Measurements from ENCODE around the gene BPIFB4. TPM values are rescaled to one million over a fixed set of nuclear protein-coding genes. Genes with fewer than 3 reads are reported as not detected.
"Not testable (repeated sequence)": the region's sequence is repeated elsewhere in the genome, so short reads cannot be mapped to it uniquely, and the experiment has no call there.

The BPIFB4 gene
- total and polyA plus RNA-seq, 5 donors: 0.62 to 0.69 TPM; not detected in 3

GRCh38 chr20:33091147-33091546 lies 11.7 kb downstream of the BPIFB4 start:
- ATAC-seq: no peak
- no peaks in the 10 kb centered on the region for H3K4me1 ChIP-seq (ENCODE audit: control insufficient read depth, insufficient read depth, low read length)
- H3K27me3 ChIP-seq (ENCODE audit: control insufficient read depth, insufficient read depth): no peaks in the 10 kb centered on the region
- 73% methylated on average over 3 of the region's 3 CpGs for WGBS
- no peaks in the 10 kb centered on the region for H3K9me3 ChIP-seq (ENCODE audit: control insufficient read depth, low read length)
- no peak overlapping the region for H3K4me3 ChIP-seq (ENCODE audit: low read length)
- H3K27ac ChIP-seq (ENCODE audit: low read length): no peak overlapping the region
- no peak for DNase-seq
- intact Hi-C loops (cut with DNase I): loop anchor here in 2 of 4 donors (5.0 to 10.0 kb wide), 3 partner anchors 184 to 296 kb away; no protein-coding TSS in a partner anchor

GRCh38 chr20:33091693-33092092 lies 12.2 kb downstream of the BPIFB4 start:
- ATAC-seq: no peak
- Histone ChIP-seq H3K4me3 (ENCODE audit: low read length) (no peak overlapping the region), H3K4me1 (ENCODE audit: control insufficient read depth, insufficient read depth, low read length) (no peaks in the 10 kb centered on the region), H3K9me3 (ENCODE audit: control insufficient read depth, low read length) (no peaks in the 10 kb centered on the region), H3K27ac (ENCODE audit: low read length) (no peak overlapping the region), H3K27me3 (ENCODE audit: control insufficient read depth, insufficient read depth) (no peaks in the 10 kb centered on the region)
- intact Hi-C loops (cut with DNase I): loop anchor here in 2 of 4 donors (5.0 to 10.0 kb wide), 3 partner anchors 184 to 297 kb away; no protein-coding TSS in a partner anchor
- WGBS: 87% methylated on average over 3 of the region's 3 CpGs
- DNase-seq: no peak

- Histone ChIP-seq H3K27ac (ENCODE audit: low read length) (no peak overlapping the region), H3K9me3 (ENCODE audit: control insufficient read depth, low read length) (no peaks in the 10 kb centered on the region), H3K27me3 (ENCODE audit: control insufficient read depth, insufficient read depth) (no peaks in the 10 kb centered on the region), H3K4me1 (ENCODE audit: control insufficient read depth, insufficient read depth, low read length) (no peaks in the 10 kb centered on the region), H3K4me3 (ENCODE audit: low read length) (no peak overlapping the region)
- ATAC-seq (no peak), DNase-seq (no peak)
- WGBS: 81% methylated on average over 3 of the region's 3 CpGs
- intact Hi-C loops (cut with DNase I): loop anchor here in 2 of 4 donors (5.0 to 10.0 kb wide), 3 partner anchors 185 to 298 kb away; no protein-coding TSS in a partner anchor
Measured at GRCh38 chr20:33092361-33092760, 12.9 kb downstream of the BPIFB4 start.

- DNase-seq: no peak
- no peak overlapping the region for H3K4me3 ChIP-seq (ENCODE audit: low read length)
- no peaks in the 10 kb centered on the region for H3K27me3 ChIP-seq (ENCODE audit: control insufficient read depth, insufficient read depth)
- H3K4me1 ChIP-seq (ENCODE audit: control insufficient read depth, insufficient read depth, low read length): no peaks in the 10 kb centered on the region
- intact Hi-C loops (cut with DNase I): loop anchor here in 2 of 4 donors (5.0 to 10.0 kb wide), 3 partner anchors 186 to 298 kb away; no protein-coding TSS in a partner anchor
- H3K27ac ChIP-seq (ENCODE audit: low read length): no peak overlapping the region
- ATAC-seq: no peak
- WGBS: 84% methylated on average over 1 of the region's 1 CpG
- no peaks in the 10 kb centered on the region for H3K9me3 ChIP-seq (ENCODE audit: control insufficient read depth, low read length)
Measured at GRCh38 chr20:33093074-33093473, 13.6 kb downstream of the BPIFB4 start.

- intact Hi-C loops (cut with DNase I): loop anchor here in 2 of 4 donors (5.0 to 10.0 kb wide), 3 partner anchors 186 to 299 kb away; no protein-coding TSS in a partner anchor
- Histone ChIP-seq H3K27ac (ENCODE audit: low read length) (no peak overlapping the region), H3K4me3 (ENCODE audit: low read length) (no peak overlapping the region), H3K27me3 (ENCODE audit: control insufficient read depth, insufficient read depth) (no peaks in the 10 kb centered on the region), H3K4me1 (ENCODE audit: control insufficient read depth, insufficient read depth, low read length) (no peaks in the 10 kb centered on the region), H3K9me3 (ENCODE audit: control insufficient read depth, low read length) (no peaks in the 10 kb centered on the region)
- WGBS: 52% methylated on average over 1 of the region's 1 CpG
- DNase-seq: no peak
- no peak for ATAC-seq
Measured at GRCh38 chr20:33093582-33093981, 14.1 kb downstream of the BPIFB4 start.

GRCh38 chr20:33095249-33095648 lies 15.8 kb downstream of the BPIFB4 start:
- intact Hi-C loops (cut with DNase I): loop anchor here in 3 of 4 donors (2.0 to 10.0 kb wide), 4 partner anchors 192 to 300 kb away; no protein-coding TSS in a partner anchor
- no peak overlapping the region for H3K4me3 ChIP-seq (ENCODE audit: low read length)
- no peaks in the 10 kb centered on the region for H3K27me3 ChIP-seq (ENCODE audit: control insufficient read depth, insufficient read depth)
- WGBS: 95% methylated on average over 5 of the region's 5 CpGs
- DNase-seq (no peak), ATAC-seq (no peak)
- no peaks in the 10 kb centered on the region for H3K4me1 ChIP-seq (ENCODE audit: control insufficient read depth, insufficient read depth, low read length)
- no peaks in the 10 kb centered on the region for H3K9me3 ChIP-seq (ENCODE audit: control insufficient read depth, low read length)
- H3K27ac ChIP-seq (ENCODE audit: low read length): no peak overlapping the region

GRCh38 chr20:33095902-33096584 lies 16.6 kb downstream of the BPIFB4 start:
- 42% methylated on average over 6 of the region's 6 CpGs for WGBS
- H3K4me3 ChIP-seq (ENCODE audit: low read length); H3K27ac ChIP-seq (ENCODE audit: low read length); H3K4me1 ChIP-seq (ENCODE audit: control insufficient read depth, insufficient read depth, low read length); H3K9me3 ChIP-seq (ENCODE audit: control insufficient read depth, low read length); H3K27me3 ChIP-seq (ENCODE audit: control insufficient read depth, insufficient read depth): not testable (repeated sequence)
- intact Hi-C loops (cut with DNase I): loop anchor here in 3 of 4 donors (2.0 to 10.0 kb wide), 4 partner anchors 193 to 301 kb away; no protein-coding TSS in a partner anchor
- DNase-seq (peak in 2 of 3 donors; percentile 33 to 76), ATAC-seq (peak; percentile 47 to 48)

- no peaks in the 10 kb centered on the region for H3K27me3 ChIP-seq (ENCODE audit: control insufficient read depth, insufficient read depth)
- no peaks in the 10 kb centered on the region for H3K9me3 ChIP-seq (ENCODE audit: control insufficient read depth, low read length)
- H3K4me1 ChIP-seq (ENCODE audit: control insufficient read depth, insufficient read depth, low read length): no peaks in the 10 kb centered on the region
- H3K27ac ChIP-seq (ENCODE audit: low read length): no peak overlapping the region
- 47% methylated on average over 4 of the region's 4 CpGs for WGBS
- DNase-seq: peak; percentile 58 to 92 (median 79)
- no peak overlapping the region for H3K4me3 ChIP-seq (ENCODE audit: low read length)
- intact Hi-C loops (cut with DNase I): loop anchor here in 3 of 4 donors (5.0 to 10.0 kb wide), 3 partner anchors 195 to 302 kb away; no protein-coding TSS in a partner anchor
- ATAC-seq: peak in 1 of 2 donors; percentile 73
Measured at GRCh38 chr20:33097001-33097400, 17.6 kb downstream of the BPIFB4 start.

- no peaks in the 10 kb centered on the region for H3K27me3 ChIP-seq (ENCODE audit: control insufficient read depth, insufficient read depth)
- H3K9me3 ChIP-seq (ENCODE audit: control insufficient read depth, low read length): no peaks in the 10 kb centered on the region
- H3K27ac ChIP-seq (ENCODE audit: low read length): no peak overlapping the region
- DNase-seq (peak; percentile 56 to 90 (median 69)), ATAC-seq (peak; percentile 48 to 77)
- WGBS: 53% methylated on average over 10 of the region's 10 CpGs
- intact Hi-C loops (cut with DNase I): loop anchor here in 3 of 4 donors (5.0 to 10.0 kb wide), 3 partner anchors 195 to 305 kb away; no protein-coding TSS in a partner anchor
- no peaks in the 10 kb centered on the region for H3K4me1 ChIP-seq (ENCODE audit: control insufficient read depth, insufficient read depth, low read length)
- no peak overlapping the region for H3K4me3 ChIP-seq (ENCODE audit: low read length)
Measured at GRCh38 chr20:33099843-33100538, 20.5 kb downstream of the BPIFB4 start.

- H3K4me3 ChIP-seq (ENCODE audit: low read length): no peak overlapping the region
- H3K27ac ChIP-seq (ENCODE audit: low read length): no peak overlapping the region
- WGBS: 78% methylated on average over 3 of the region's 3 CpGs
- DNase-seq: no peak
- no peaks in the 10 kb centered on the region for H3K27me3 ChIP-seq (ENCODE audit: control insufficient read depth, insufficient read depth)
- intact Hi-C loops (cut with DNase I): no loop called here
- ATAC-seq: no peak
- no peaks in the 10 kb centered on the region for H3K9me3 ChIP-seq (ENCODE audit: control insufficient read depth, low read length)
- no peaks in the 10 kb centered on the region for H3K4me1 ChIP-seq (ENCODE audit: control insufficient read depth, insufficient read depth, low read length)
Measured at GRCh38 chr20:33103556-33103955, 24.1 kb downstream of the BPIFB4 start.

- ATAC-seq: no peak
- no peak overlapping the region for H3K27ac ChIP-seq (ENCODE audit: low read length)
- DNase-seq: no peak
- no peak overlapping the region for H3K4me3 ChIP-seq (ENCODE audit: low read length)
- intact Hi-C loops (cut with DNase I): no loop called here
- H3K4me1 ChIP-seq (ENCODE audit: control insufficient read depth, insufficient read depth, low read length): no peaks in the 10 kb centered on the region
- H3K27me3 ChIP-seq (ENCODE audit: control insufficient read depth, insufficient read depth): no peaks in the 10 kb centered on the region
- 88% methylated on average over 3 of the region's 3 CpGs for WGBS
- H3K9me3 ChIP-seq (ENCODE audit: control insufficient read depth, low read length): no peaks in the 10 kb centered on the region
Measured at GRCh38 chr20:33104336-33104735, 24.9 kb downstream of the BPIFB4 start.
